Spleen (tissue), 7 donors: Measurements from ENCODE around the gene IL18RAP.

Source experiments
- CTCF ChIP-seq, 11 experiments: fragments of 200-600 bp in 7 of 11; fragments of 450-650 bp in 4 of 11; sonication (generic) in 4 of 11; IDR thresholded peaks in 8 of 11; conservative IDR thresholded peaks in 3 of 11; 1 replicate in 7 of 11; 2 replicates in 4 of 11; pipeline versions ENCODE4 v1.4.0 to v1.8.0; 2016 to 2021; ENCODE audit warnings: antibody characterized with exemption in 11 of 11, inconsistent platforms in 4 of 11, mild to moderate bottlenecking in 1 of 11
- POLR2A ChIP-seq, 3 donors: fragments of 450-650 bp; IDR thresholded peaks; one replicate each; pipeline ENCODE4 v1.5.1; 2017; ENCODE audit warnings: antibody characterized with exemption in 3 of 3, mild to moderate bottlenecking in 1 of 3
- donor health status: DM: no; HTN: no; CAD: no; lungs with moderate emphysema.
- donor health status: DM: no; HTN: no; CAD: no.
- donor health status: DM: no; HTN: no; CAD: no.

GRCh38 chr2:102401865-102402264, 21.1 kb upstream of the IL18RAP start:
- TF ChIP-seq POLR2A (IDR thresholded peaks at IDR 0.05) (no peak), CTCF (IDR thresholded peaks at IDR 0.05 in 8 of 11, conservative IDR thresholded peaks at IDR 0.05 in 3 of 11) (no peak)
